ENCODE data around the gene KLF4.

GRCh38 chr9:107481035-107481434 lies 8.5 kb downstream of the KLF4 start:
- TF ChIP-seq USF1 (IDR thresholded peaks at IDR 0.05): no peak
- TF ChIP-seq RAD21 (IDR thresholded peaks at IDR 0.05; ENCODE audit: low read depth): no peak
- TF ChIP-seq TEAD4 (IDR thresholded peaks at IDR 0.05): no peak
- TF ChIP-seq NFIC (IDR thresholded peaks at IDR 0.05): no peak
- TF ChIP-seq REST (IDR thresholded peaks at IDR 0.05; ENCODE audit: low read depth): no peak
- no peak for TF ChIP-seq EP300 (IDR thresholded peaks at IDR 0.05; ENCODE audit: borderline replicate concordance)
- TF ChIP-seq CEBPB (IDR thresholded peaks at IDR 0.05): no peak
- TF ChIP-seq FOXM1 (IDR thresholded peaks at IDR 0.05; ENCODE audit: borderline replicate concordance, low read depth): no peak
- TF ChIP-seq YY1 (IDR thresholded peaks at IDR 0.05; ENCODE audit: low read depth): no peak
- TF ChIP-seq CREB1 (IDR thresholded peaks at IDR 0.05; ENCODE audit: low read depth): no peak
- no peak for TF ChIP-seq ZBTB7A (IDR thresholded peaks at IDR 0.05; ENCODE audit: low read depth)
- no peak for TF ChIP-seq TAF1 (IDR thresholded peaks at IDR 0.05; ENCODE audit: low read depth)
